GM21619 (cell line): ENCODE results near the gene ADCY5.

Experiments
- ATAC-seq: cut with Tn5 transposase; IDR thresholded peaks from one replicate; pipeline ENCODE4 v1.9.1; 2021; ENCODE audit not compliant: unreplicated experiment

The ADCY5 gene

GRCh38 chr3:123346021-123346420 is 102.9 kb downstream of the ADCY5 start:
- no peak for ATAC-seq

GRCh38 chr3:123344907-123345594 is 103.8 kb downstream of the ADCY5 start:
- no peak for ATAC-seq

GRCh38 chr3:123344175-123344906 is 104.5 kb downstream of the ADCY5 start:
- peak; percentile 47 for ATAC-seq

GRCh38 chr3:123343296-123344174 is 105.4 kb downstream of the ADCY5 start:
- ATAC-seq: no peak

- no peak for ATAC-seq
These were observed 106.2 kb downstream of the ADCY5 start for GRCh38 chr3:123342631-123343080.

- ATAC-seq: no peak
These were observed 106.8 kb downstream of the ADCY5 start for GRCh38 chr3:123341871-123342630.

- no peak for ATAC-seq
These were observed 108.6 kb downstream of the ADCY5 start for GRCh38 chr3:123340336-123340735.

GRCh38 chr3:123339302-123339701 is 109.6 kb downstream of the ADCY5 start:
- ATAC-seq: no peak

- no peak for ATAC-seq
These were observed 110.2 kb downstream of the ADCY5 start for GRCh38 chr3:123338620-123339061.

- ATAC-seq: no peak
These were observed 110.8 kb downstream of the ADCY5 start for GRCh38 chr3:123337948-123338619.

GRCh38 chr3:123337226-123337625 is 111.7 kb downstream of the ADCY5 start:
- no peak for ATAC-seq

GRCh38 chr3:123336441-123336851 is 112.4 kb downstream of the ADCY5 start:
- ATAC-seq: no peak

- no peak for ATAC-seq
These were observed 112.9 kb downstream of the ADCY5 start for GRCh38 chr3:123336001-123336400.

- peak; percentile 78 for ATAC-seq
These were observed 113.8 kb downstream of the ADCY5 start for GRCh38 chr3:123335007-123335670.

GRCh38 chr3:123334056-123334455 is 114.8 kb downstream of the ADCY5 start:
- no peak for ATAC-seq

GRCh38 chr3:123333401-123333800 is 115.5 kb downstream of the ADCY5 start:
- ATAC-seq: no peak

- ATAC-seq: no peak
These were observed 116.7 kb downstream of the ADCY5 start for GRCh38 chr3:123332124-123332641.

- ATAC-seq: no peak
These were observed 117.2 kb downstream of the ADCY5 start for GRCh38 chr3:123331651-123332050.

- ATAC-seq: no peak
These were observed 117.9 kb downstream of the ADCY5 start for GRCh38 chr3:123331006-123331405.
